ENCODE data around the gene TCERG1L. TPM values are rescaled to one million over a fixed set of nuclear protein-coding genes. Genes with fewer than 3 reads are reported as not detected.

TCERG1L gene
- total and polyA plus RNA-seq, 4 donors: not detected

DNA sequence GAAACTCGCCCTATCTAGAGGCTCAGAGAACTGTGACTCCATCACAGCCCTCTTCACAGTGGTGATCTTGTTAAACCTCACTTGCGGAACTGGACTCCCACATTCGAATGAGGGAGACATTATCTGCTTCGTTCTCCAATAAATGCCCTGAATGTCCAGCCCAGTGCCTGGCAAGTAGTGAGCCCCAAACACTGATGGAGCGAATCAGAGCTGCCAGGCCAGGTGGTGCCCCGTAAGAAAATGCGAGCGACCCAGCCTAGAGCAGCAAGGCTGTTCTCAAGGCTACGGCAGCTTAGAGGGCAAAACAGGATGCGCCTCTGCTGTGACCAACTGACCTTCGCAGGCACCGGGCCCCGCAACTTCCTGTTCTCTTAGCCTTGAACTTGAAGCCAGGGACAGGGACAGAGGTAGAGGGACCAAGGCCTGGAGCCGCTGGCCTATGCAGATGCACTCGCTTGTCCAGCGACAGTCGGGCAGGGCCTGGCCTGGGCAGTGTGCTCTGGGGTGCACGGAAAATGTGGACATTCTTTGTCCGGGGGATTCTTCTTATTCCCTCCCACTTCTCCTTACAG lies 217.6 kb downstream of the TCERG1L start:
- Histone ChIP-seq H3K9me3 (ENCODE audit: control insufficient read depth, low read length) (no peaks in the 10 kb centered on the region), H3K27me3 (ENCODE audit: control insufficient read depth in 1 of 2, insufficient read depth in 2 of 2, low read length in 1 of 2) (no peaks in the 10 kb centered on the region), H3K36me3 (ENCODE audit: control insufficient read depth in 1 of 2, insufficient read depth in 2 of 2, low read length in 1 of 2) (no peaks in the 10 kb centered on the region), H3K4me3 (ENCODE audit: low read length in 2 of 2) (no peak overlapping the region), H3K27ac (ENCODE audit: low read depth in 1 of 2, low read length in 2 of 2) (no peak overlapping the region), H3K4me1 (ENCODE audit: control insufficient read depth in 1 of 2, insufficient read depth in 2 of 2, low read length in 2 of 2) (no peaks in the 10 kb centered on the region)
- DNase-seq (no peak), ATAC-seq (ENCODE audit: low FRiP score) (no peak)
- 73 to 84% methylated on average over 19 of the region's 19 CpGs for WGBS, 2 donors
- intact Hi-C loops (cut with DNase I): no loop called here

DNA sequence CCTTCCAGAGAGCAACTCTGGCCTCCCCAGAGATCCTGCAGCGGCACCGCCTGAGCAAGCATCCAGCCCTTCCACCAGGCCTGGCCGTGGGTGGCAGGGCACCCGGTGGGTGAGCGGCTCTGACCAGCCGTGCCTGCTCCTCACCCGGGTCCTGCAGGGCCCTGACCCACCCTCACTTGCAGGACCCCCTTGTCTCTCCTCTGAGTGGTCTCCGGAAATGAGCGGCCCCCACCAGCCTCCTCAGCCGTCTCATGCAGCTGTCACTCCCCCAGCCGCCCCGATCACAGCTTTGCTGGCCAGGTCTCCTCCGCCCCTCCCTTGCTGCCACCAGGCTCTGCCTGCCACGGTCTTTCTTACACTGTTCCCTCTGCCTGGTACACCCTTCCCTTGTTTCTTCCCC lies 218.2 kb downstream of the TCERG1L start:
- Histone ChIP-seq H3K27me3 (ENCODE audit: control insufficient read depth in 1 of 2, insufficient read depth in 2 of 2, low read length in 1 of 2) (no peaks in the 10 kb centered on the region), H3K4me3 (ENCODE audit: low read length in 2 of 2) (no peak overlapping the region), H3K9me3 (ENCODE audit: control insufficient read depth, low read length) (no peaks in the 10 kb centered on the region), H3K27ac (ENCODE audit: low read depth in 1 of 2, low read length in 2 of 2) (no peak overlapping the region), H3K36me3 (ENCODE audit: control insufficient read depth in 1 of 2, insufficient read depth in 2 of 2, low read length in 1 of 2) (no peaks in the 10 kb centered on the region), H3K4me1 (ENCODE audit: control insufficient read depth in 1 of 2, insufficient read depth in 2 of 2, low read length in 2 of 2) (no peaks in the 10 kb centered on the region)
- intact Hi-C loops (cut with DNase I): no loop called here
- WGBS, 2 donors: 87 to 92% methylated on average over 13 to 14 of the region's 14 CpGs
- no peak for ATAC-seq (ENCODE audit: low FRiP score)
- no peak for DNase-seq

DNA sequence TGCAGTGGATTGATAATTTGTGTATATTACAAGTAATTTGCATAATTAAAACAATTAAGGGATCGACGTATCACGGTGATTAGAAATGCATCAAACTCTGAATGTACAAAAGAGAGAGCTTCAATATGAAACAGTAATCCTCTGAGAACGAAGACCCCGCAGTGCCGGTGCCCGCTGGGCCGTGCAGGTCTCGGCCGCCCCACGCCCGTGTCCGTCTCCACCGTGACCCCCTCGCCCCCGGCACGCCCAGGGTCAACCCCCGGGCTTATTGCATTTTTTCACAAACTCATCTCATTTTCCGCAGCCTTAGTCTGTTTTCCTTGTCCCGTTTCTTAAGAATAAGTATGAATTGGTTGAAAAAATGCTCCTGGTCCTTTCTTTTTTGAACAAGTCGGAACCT lies 218.6 kb downstream of the TCERG1L start:
- intact Hi-C loops (cut with DNase I): no loop called here
- DNase-seq (no peak), ATAC-seq (ENCODE audit: low FRiP score) (no peak)
- Histone ChIP-seq H3K36me3 (ENCODE audit: control insufficient read depth in 1 of 2, insufficient read depth in 2 of 2, low read length in 1 of 2) (no peaks in the 10 kb centered on the region), H3K27me3 (ENCODE audit: control insufficient read depth in 1 of 2, insufficient read depth in 2 of 2, low read length in 1 of 2) (no peaks in the 10 kb centered on the region), H3K9me3 (ENCODE audit: control insufficient read depth, low read length) (no peaks in the 10 kb centered on the region), H3K4me1 (ENCODE audit: control insufficient read depth in 1 of 2, insufficient read depth in 2 of 2, low read length in 2 of 2) (no peaks in the 10 kb centered on the region), H3K27ac (ENCODE audit: low read depth in 1 of 2, low read length in 2 of 2) (no peak overlapping the region), H3K4me3 (ENCODE audit: low read length in 2 of 2) (no peak overlapping the region)
- 90 to 93% methylated on average over 21 of the region's 21 CpGs for WGBS, 2 donors

DNA sequence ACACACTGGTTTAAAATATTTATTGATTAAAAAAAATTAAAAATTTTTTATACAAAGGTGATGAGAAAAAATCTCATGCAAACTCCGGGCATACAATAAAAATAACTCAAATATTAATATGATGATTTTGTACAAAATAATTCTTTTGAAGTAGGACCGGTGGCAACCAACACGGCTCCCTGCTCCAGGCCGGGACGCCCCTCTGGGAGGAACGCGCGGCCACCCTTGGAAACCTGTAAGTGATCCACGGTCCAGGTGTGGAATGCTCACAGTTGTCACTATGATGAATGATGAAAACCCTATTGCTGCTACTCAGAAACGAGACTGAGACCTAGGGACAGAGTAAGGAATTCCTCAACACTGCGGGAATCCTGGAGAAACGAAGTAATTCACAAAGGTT lies 219.1 kb downstream of the TCERG1L start:
- no peak for DNase-seq
- WGBS, 2 donors: 75 to 79% methylated on average over 12 of the region's 12 CpGs
- no peak for ATAC-seq (ENCODE audit: low FRiP score)
- no peaks in the 10 kb centered on the region for H3K9me3 ChIP-seq (ENCODE audit: control insufficient read depth, low read length)
- no peak overlapping the region for H3K27ac ChIP-seq (ENCODE audit: low read depth in 1 of 2, low read length in 2 of 2)
- no peaks in the 10 kb centered on the region for H3K27me3 ChIP-seq (ENCODE audit: control insufficient read depth in 1 of 2, insufficient read depth in 2 of 2, low read length in 1 of 2)
- no peak overlapping the region for H3K4me3 ChIP-seq (ENCODE audit: low read length in 2 of 2)
- intact Hi-C loops (cut with DNase I): no loop called here
- no peaks in the 10 kb centered on the region for H3K36me3 ChIP-seq (ENCODE audit: control insufficient read depth in 1 of 2, insufficient read depth in 2 of 2, low read length in 1 of 2)
- H3K4me1 ChIP-seq (ENCODE audit: control insufficient read depth in 1 of 2, insufficient read depth in 2 of 2, low read length in 2 of 2): no peaks in the 10 kb centered on the region

GRCh38 chr10:131091682-131092081 lies 219.8 kb downstream of the TCERG1L start:
- 82 to 87% methylated on average over 11 of the region's 11 CpGs for WGBS, 2 donors

GRCh38 chr10:131090761-131091661 lies 220.5 kb downstream of the TCERG1L start:
- intact Hi-C loops (cut with DNase I): no loop called here

More at GRCh38 chr10:131091682-131092081, 219.8 kb downstream of the TCERG1L start:
- Histone ChIP-seq H3K4me3 (ENCODE audit: low read length in 2 of 2) (no peak overlapping the region), H3K27ac (ENCODE audit: low read depth in 1 of 2, low read length in 2 of 2) (no peak overlapping the region), H3K27me3 (ENCODE audit: control insufficient read depth in 1 of 2, insufficient read depth in 2 of 2, low read length in 1 of 2) (no peaks in the 10 kb centered on the region), H3K9me3 (ENCODE audit: control insufficient read depth, low read length) (no peaks in the 10 kb centered on the region), H3K4me1 (ENCODE audit: control insufficient read depth in 1 of 2, insufficient read depth in 2 of 2, low read length in 2 of 2) (no peaks in the 10 kb centered on the region), H3K36me3 (ENCODE audit: control insufficient read depth in 1 of 2, insufficient read depth in 2 of 2, low read length in 1 of 2) (no peaks in the 10 kb centered on the region)
- ATAC-seq (ENCODE audit: low FRiP score) (no peak), DNase-seq (no peak)
- intact Hi-C loops (cut with DNase I): no loop called here

DNA sequence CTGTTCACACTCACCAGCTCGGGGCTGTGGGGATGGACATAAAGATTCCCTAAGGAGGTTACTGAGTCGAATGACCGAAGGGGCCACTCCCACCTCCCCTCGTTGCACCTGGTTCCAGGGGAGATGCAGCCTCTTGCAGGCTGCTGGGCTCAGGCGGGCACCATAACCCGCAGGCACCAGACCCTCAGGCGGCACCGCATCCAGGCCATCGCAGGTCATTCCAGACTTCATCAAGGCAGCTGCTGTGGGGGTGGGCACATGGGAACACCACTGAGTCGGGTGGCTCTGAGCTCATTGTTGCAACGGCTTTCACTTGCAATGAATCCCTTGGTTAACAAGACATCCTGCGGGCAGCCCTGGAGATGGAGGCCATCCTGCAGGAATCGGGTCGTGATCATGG lies 221.7 kb downstream of the TCERG1L start:
- H3K9me3 ChIP-seq (ENCODE audit: control insufficient read depth, low read length): peaks cover 4% of the 10 kb centered on the region
- no peak overlapping the region for H3K27ac ChIP-seq (ENCODE audit: low read depth in 1 of 2, low read length in 2 of 2)
- ATAC-seq (ENCODE audit: low FRiP score): no peak
- H3K4me3 ChIP-seq (ENCODE audit: low read length in 2 of 2): no peak overlapping the region
- no peaks in the 10 kb centered on the region for H3K36me3 ChIP-seq (ENCODE audit: control insufficient read depth in 1 of 2, insufficient read depth in 2 of 2, low read length in 1 of 2)
- 88 to 92% methylated on average over 14 of the region's 14 CpGs for WGBS, 2 donors
- no peak for DNase-seq
- no peaks in the 10 kb centered on the region for H3K27me3 ChIP-seq (ENCODE audit: control insufficient read depth in 1 of 2, insufficient read depth in 2 of 2, low read length in 1 of 2)
- intact Hi-C loops (cut with DNase I): no loop called here
- H3K4me1 ChIP-seq (ENCODE audit: control insufficient read depth in 1 of 2, insufficient read depth in 2 of 2, low read length in 2 of 2): no peaks in the 10 kb centered on the region

More at GRCh38 chr10:131090761-131091661, 220.5 kb downstream of the TCERG1L start:
- no peak for DNase-seq
- ATAC-seq (ENCODE audit: low FRiP score): no peak
- no peak overlapping the region for H3K27ac ChIP-seq (ENCODE audit: low read depth in 1 of 2, low read length in 2 of 2)
- peaks cover 4% of the 10 kb centered on the region for H3K9me3 ChIP-seq (ENCODE audit: control insufficient read depth, low read length)
- H3K4me3 ChIP-seq (ENCODE audit: low read length in 2 of 2): no peak overlapping the region
- no peaks in the 10 kb centered on the region for H3K4me1 ChIP-seq (ENCODE audit: control insufficient read depth in 1 of 2, insufficient read depth in 2 of 2, low read length in 2 of 2)
- no peaks in the 10 kb centered on the region for H3K27me3 ChIP-seq (ENCODE audit: control insufficient read depth in 1 of 2, insufficient read depth in 2 of 2, low read length in 1 of 2)
- WGBS, 2 donors: 78 to 86% methylated on average over 17 of the region's 17 CpGs
- no peaks in the 10 kb centered on the region for H3K36me3 ChIP-seq (ENCODE audit: control insufficient read depth in 1 of 2, insufficient read depth in 2 of 2, low read length in 1 of 2)

DNA sequence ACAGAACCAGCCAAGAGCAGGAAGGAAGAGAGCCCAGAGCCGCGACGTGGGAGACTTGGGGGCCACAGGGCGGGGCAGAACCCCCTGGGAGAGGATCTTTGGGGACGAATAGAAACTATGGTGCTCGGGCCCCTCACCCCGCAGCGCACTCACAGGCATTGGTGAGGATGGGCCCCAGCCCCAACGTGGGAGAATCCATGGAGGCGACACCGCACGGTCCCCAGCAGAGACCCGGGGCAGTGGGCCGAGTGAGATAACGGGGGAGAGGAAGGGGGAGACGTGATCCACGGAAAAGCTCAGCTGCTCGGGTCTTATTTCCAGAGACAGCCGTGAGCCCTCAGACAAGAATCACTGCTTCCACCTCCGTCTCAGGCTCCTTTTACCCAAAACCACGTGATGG lies 222.4 kb downstream of the TCERG1L start:
- Histone ChIP-seq H3K9me3 (ENCODE audit: control insufficient read depth, low read length) (peaks cover 4% of the 10 kb centered on the region), H3K27ac (ENCODE audit: low read depth in 1 of 2, low read length in 2 of 2) (no peak overlapping the region), H3K27me3 (ENCODE audit: control insufficient read depth in 1 of 2, insufficient read depth in 2 of 2, low read length in 1 of 2) (no peaks in the 10 kb centered on the region), H3K36me3 (ENCODE audit: control insufficient read depth in 1 of 2, insufficient read depth in 2 of 2, low read length in 1 of 2) (no peaks in the 10 kb centered on the region), H3K4me1 (ENCODE audit: control insufficient read depth in 1 of 2, insufficient read depth in 2 of 2, low read length in 2 of 2) (no peaks in the 10 kb centered on the region), H3K4me3 (ENCODE audit: low read length in 2 of 2) (no peak overlapping the region)
- WGBS, 2 donors: 92% methylated on average over 21 of the region's 21 CpGs
- intact Hi-C loops (cut with DNase I): no loop called here
- DNase-seq (no peak), ATAC-seq (ENCODE audit: low FRiP score) (no peak)

- DNase-seq (no peak), ATAC-seq (ENCODE audit: low FRiP score) (no peak)
- Histone ChIP-seq H3K27ac (ENCODE audit: low read depth in 1 of 2, low read length in 2 of 2) (no peak overlapping the region), H3K36me3 (ENCODE audit: control insufficient read depth in 1 of 2, insufficient read depth in 2 of 2, low read length in 1 of 2) (no peaks in the 10 kb centered on the region), H3K4me3 (ENCODE audit: low read length in 2 of 2) (no peak overlapping the region), H3K27me3 (ENCODE audit: control insufficient read depth in 1 of 2, insufficient read depth in 2 of 2, low read length in 1 of 2) (no peaks in the 10 kb centered on the region), H3K4me1 (ENCODE audit: control insufficient read depth in 1 of 2, insufficient read depth in 2 of 2, low read length in 2 of 2) (no peaks in the 10 kb centered on the region), H3K9me3 (ENCODE audit: control insufficient read depth, low read length) (peaks cover 4% of the 10 kb centered on the region)
- WGBS, 2 donors: 77 to 83% methylated on average over 25 of the region's 25 CpGs
- intact Hi-C loops (cut with DNase I): no loop called here
Observed at GRCh38 chr10:131088619-131089018, 222.9 kb downstream of the TCERG1L start.
